ENCODE results near the gene PRDM16. TPM values are rescaled to one million over a fixed set of nuclear protein-coding genes. Genes with fewer than 3 reads are reported as not detected.

Gene PRDM16
- polyA plus RNA-seq, 1 donor from 2014 or later = 0.21 TPM

DNA sequence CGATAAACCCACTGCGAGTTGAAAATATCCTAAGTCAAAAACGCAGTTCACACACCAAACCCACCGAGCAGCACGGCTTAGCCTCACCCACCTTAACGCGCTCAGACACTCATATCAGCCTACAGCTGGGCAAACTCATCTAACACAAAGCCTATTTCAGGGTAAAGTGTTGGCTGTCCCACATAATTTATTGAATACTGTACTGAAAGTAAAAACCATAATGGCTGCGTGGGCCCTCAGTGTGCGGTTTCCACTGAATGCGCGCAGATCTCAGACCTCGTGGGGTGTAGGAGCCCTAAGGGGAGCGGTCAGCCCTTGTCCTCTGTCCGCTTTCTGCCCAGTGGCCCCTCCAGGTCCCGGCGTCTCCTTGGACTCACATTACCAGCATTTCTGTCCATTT is 227.8 kb downstream of the PRDM16 start:
- TF ChIP-seq MXI1 (conservative IDR thresholded peaks at IDR 0.05; ENCODE audit: poor library complexity, severe bottlenecking) (no peak), TAF1 (IDR thresholded peaks at IDR 0.05; ENCODE audit: low read depth) (no peak)

DNA sequence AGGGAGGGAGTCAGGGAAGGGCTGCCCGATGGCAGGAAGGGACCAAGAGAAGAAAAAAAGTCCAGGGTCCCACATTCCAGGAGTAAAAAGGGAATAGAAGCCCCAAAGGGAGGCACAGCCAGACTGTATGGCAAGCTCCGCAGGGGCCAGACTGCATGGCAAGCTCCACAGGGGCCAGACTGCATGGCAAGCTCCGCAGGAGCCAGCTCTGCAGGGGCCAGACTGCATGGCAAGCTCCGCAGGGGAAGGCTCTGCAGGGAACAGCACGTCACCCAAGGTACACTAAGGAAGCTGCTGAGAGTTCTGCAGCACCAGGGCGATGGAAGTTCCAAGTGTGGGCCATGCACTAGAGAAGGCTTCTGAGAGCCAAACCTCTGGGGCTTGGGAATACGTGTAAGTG is 228.8 kb downstream of the PRDM16 start:
- Histone ChIP-seq H2AFZ (ENCODE audit: low read depth, low read length) (no peak overlapping the region), H3K36me3 (ENCODE audit: insufficient read depth, low read length) (no peaks in the 10 kb centered on the region), H4K20me1 (ENCODE audit: insufficient read depth) (no peaks in the 10 kb centered on the region), H3K9me2 (ENCODE audit: insufficient read depth, low read length) (no peaks in the 10 kb centered on the region), H3K4me2 (ENCODE audit: low read length) (no peak overlapping the region), H3K27me3 (ENCODE audit: insufficient read depth, low read depth, low read length) (no peaks in the 10 kb centered on the region), H3K27ac (ENCODE audit: low read length) (no peak overlapping the region), H3K9ac (ENCODE audit: low read length) (no peak overlapping the region), H3K79me2 (replicated peaks; ENCODE audit: insufficient read depth, low read length) (no peaks in the 10 kb centered on the region), H3K9me3 (ENCODE audit: low read length) (no peaks in the 10 kb centered on the region), H3F3A (ENCODE audit: insufficient read depth, low read length, poor library complexity, severe bottlenecking) (no peaks in the 10 kb centered on the region), H3K4me3 (ENCODE audit: low read length) (no peak overlapping the region)
- no peak for TF ChIP-seq TAF1 (IDR thresholded peaks at IDR 0.05; ENCODE audit: low read depth)

More for the DNA sequence above, 227.8 kb downstream of the PRDM16 start:
- Histone ChIP-seq H3K27ac (ENCODE audit: low read length) (no peak overlapping the region), H3K9me2 (ENCODE audit: insufficient read depth, low read length) (no peaks in the 10 kb centered on the region), H3K4me3 (ENCODE audit: low read length) (no peak overlapping the region), H3K79me2 (replicated peaks; ENCODE audit: insufficient read depth, low read length) (no peaks in the 10 kb centered on the region), H2AFZ (ENCODE audit: low read depth, low read length) (no peak overlapping the region), H3K9ac (ENCODE audit: low read length) (no peak overlapping the region), H3K27me3 (ENCODE audit: insufficient read depth, low read depth, low read length) (no peaks in the 10 kb centered on the region), H3K36me3 (ENCODE audit: insufficient read depth, low read length) (no peaks in the 10 kb centered on the region), H3K9me3 (ENCODE audit: low read length) (no peaks in the 10 kb centered on the region), H4K20me1 (ENCODE audit: insufficient read depth) (no peaks in the 10 kb centered on the region), H3F3A (ENCODE audit: insufficient read depth, low read length, poor library complexity, severe bottlenecking) (no peaks in the 10 kb centered on the region), H3K4me2 (ENCODE audit: low read length) (no peak overlapping the region)

DNA sequence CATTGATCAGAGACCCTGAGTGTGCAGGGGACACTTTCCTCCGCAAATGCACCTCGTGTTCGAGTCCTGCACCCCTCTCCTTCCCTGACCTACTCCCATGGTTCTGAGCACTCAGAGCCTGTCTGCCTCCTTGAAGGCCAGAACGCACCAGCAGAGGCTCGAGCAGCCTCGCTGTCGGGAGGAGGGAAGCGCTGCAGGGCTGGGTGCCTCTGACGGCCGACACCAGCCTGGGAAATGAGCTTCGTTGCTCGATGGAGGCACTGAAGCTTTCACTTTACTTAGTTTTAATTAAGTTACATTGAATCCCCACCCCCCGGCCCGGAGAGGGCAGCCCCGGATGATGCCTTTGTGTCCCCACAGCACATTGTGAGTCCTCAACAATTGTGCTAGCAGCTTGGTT is 229.2 kb downstream of the PRDM16 start:
- no peaks in the 10 kb centered on the region for H4K20me1 ChIP-seq (ENCODE audit: insufficient read depth)
- no peak overlapping the region for H3K4me2 ChIP-seq (ENCODE audit: low read length)
- H3K9me3 ChIP-seq (ENCODE audit: low read length) = no peaks in the 10 kb centered on the region
- H3K36me3 ChIP-seq (ENCODE audit: insufficient read depth, low read length) = no peaks in the 10 kb centered on the region
- H2AFZ ChIP-seq (ENCODE audit: low read depth, low read length) = no peak overlapping the region
- no peak overlapping the region for H3K4me3 ChIP-seq (ENCODE audit: low read length)
- TF ChIP-seq EP300 (conservative IDR thresholded peaks at IDR 0.05; ENCODE audit: poor library complexity, severe bottlenecking) (no peak), RAD21 (conservative IDR thresholded peaks at IDR 0.05) (no peak), MXI1 (conservative IDR thresholded peaks at IDR 0.05; ENCODE audit: poor library complexity, severe bottlenecking) (no peak), SMC3 (conservative IDR thresholded peaks at IDR 0.05; ENCODE audit: poor library complexity) (no peak), POLR2AphosphoS5 (IDR thresholded peaks at IDR 0.05) (no peak), TAF1 (IDR thresholded peaks at IDR 0.05; ENCODE audit: low read depth) (no peak), EZH2 (IDR thresholded peaks at IDR 0.05; ENCODE audit: borderline replicate concordance, insufficient read depth, low read length, poor library complexity, severe bottlenecking) (no peak)
- TF ChIP-seq, protein P1, sequence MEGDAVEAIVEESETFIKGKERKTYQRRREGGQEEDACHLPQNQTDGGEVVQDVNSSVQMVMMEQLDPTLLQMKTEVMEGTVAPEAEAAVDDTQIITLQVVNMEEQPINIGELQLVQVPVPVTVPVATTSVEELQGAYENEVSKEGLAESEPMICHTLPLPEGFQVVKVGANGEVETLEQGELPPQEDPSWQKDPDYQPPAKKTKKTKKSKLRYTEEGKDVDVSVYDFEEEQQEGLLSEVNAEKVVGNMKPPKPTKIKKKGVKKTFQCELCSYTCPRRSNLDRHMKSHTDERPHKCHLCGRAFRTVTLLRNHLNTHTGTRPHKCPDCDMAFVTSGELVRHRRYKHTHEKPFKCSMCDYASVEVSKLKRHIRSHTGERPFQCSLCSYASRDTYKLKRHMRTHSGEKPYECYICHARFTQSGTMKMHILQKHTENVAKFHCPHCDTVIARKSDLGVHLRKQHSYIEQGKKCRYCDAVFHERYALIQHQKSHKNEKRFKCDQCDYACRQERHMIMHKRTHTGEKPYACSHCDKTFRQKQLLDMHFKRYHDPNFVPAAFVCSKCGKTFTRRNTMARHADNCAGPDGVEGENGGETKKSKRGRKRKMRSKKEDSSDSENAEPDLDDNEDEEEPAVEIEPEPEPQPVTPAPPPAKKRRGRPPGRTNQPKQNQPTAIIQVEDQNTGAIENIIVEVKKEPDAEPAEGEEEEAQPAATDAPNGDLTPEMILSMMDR (IDR thresholded peaks at IDR 0.05; ENCODE audit: poor library complexity, severe bottlenecking) = no peak
- TF ChIP-seq, protein P2, sequence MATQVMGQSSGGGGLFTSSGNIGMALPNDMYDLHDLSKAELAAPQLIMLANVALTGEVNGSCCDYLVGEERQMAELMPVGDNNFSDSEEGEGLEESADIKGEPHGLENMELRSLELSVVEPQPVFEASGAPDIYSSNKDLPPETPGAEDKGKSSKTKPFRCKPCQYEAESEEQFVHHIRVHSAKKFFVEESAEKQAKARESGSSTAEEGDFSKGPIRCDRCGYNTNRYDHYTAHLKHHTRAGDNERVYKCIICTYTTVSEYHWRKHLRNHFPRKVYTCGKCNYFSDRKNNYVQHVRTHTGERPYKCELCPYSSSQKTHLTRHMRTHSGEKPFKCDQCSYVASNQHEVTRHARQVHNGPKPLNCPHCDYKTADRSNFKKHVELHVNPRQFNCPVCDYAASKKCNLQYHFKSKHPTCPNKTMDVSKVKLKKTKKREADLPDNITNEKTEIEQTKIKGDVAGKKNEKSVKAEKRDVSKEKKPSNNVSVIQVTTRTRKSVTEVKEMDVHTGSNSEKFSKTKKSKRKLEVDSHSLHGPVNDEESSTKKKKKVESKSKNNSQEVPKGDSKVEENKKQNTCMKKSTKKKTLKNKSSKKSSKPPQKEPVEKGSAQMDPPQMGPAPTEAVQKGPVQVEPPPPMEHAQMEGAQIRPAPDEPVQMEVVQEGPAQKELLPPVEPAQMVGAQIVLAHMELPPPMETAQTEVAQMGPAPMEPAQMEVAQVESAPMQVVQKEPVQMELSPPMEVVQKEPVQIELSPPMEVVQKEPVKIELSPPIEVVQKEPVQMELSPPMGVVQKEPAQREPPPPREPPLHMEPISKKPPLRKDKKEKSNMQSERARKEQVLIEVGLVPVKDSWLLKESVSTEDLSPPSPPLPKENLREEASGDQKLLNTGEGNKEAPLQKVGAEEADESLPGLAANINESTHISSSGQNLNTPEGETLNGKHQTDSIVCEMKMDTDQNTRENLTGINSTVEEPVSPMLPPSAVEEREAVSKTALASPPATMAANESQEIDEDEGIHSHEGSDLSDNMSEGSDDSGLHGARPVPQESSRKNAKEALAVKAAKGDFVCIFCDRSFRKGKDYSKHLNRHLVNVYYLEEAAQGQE (IDR thresholded peaks at IDR 0.05; ENCODE audit: borderline replicate concordance) = no peak
- H3F3A ChIP-seq (ENCODE audit: insufficient read depth, low read length, poor library complexity, severe bottlenecking) = no peaks in the 10 kb centered on the region
- no peaks in the 10 kb centered on the region for H3K9me2 ChIP-seq (ENCODE audit: insufficient read depth, low read length)
- no peak overlapping the region for H3K27ac ChIP-seq (ENCODE audit: low read length)
- H3K79me2 ChIP-seq (replicated peaks; ENCODE audit: insufficient read depth, low read length) = peaks cover 2% of the 10 kb centered on the region
- no peak overlapping the region for H3K9ac ChIP-seq (ENCODE audit: low read length)
- H3K27me3 ChIP-seq (ENCODE audit: insufficient read depth, low read depth, low read length) = no peaks in the 10 kb centered on the region

Data from neural cell (in vitro differentiated cells).